CD14-positive monocyte (primary cell): ENCODE data around the gene CACNA1E. TPM values are rescaled to one million over a fixed set of nuclear protein-coding genes. Genes with fewer than 3 reads are reported as not detected.

Experiments
- DNase-seq, 3 donors: peaks; one replicate each; pipeline ENCODE4 v3.0.0-alpha.2; 2011 to 2022
- H2AFZ ChIP-seq: 2 replicates; pipeline ENCODE4 v1.6.0; 2012; ENCODE audit warnings: mild to moderate bottlenecking, low read depth, low read length, inconsistent platforms; ENCODE audit not compliant: insufficient read depth, poor library complexity, severe bottlenecking
- H3K27ac ChIP-seq, 2 donors: 1 replicate in 1 of 2; 2 replicates in 1 of 2; pipeline ENCODE4 v1.5.1; 2012 to 2013; ENCODE audit warnings: low read length in 2 of 2, control low read depth in 1 of 2, inconsistent platforms in 1 of 2, low read depth in 1 of 2, mild to moderate bottlenecking in 1 of 2
- H3K27me3 ChIP-seq, 2 donors: one replicate each; pipeline versions ENCODE4 v1.6.0 to v1.6.1; 2011 to 2013; ENCODE audit warnings: low read length in 2 of 2; ENCODE audit not compliant: control insufficient read depth in 2 of 2, insufficient read depth in 2 of 2
- H3K36me3 ChIP-seq, 2 donors: replicated peaks in 1 of 2; 1 replicate in 1 of 2; 2 replicates in 1 of 2; pipeline versions ENCODE4 v1.5.1 to v1.6.1; 2012 to 2013; ENCODE audit warnings: low read length in 2 of 2, control low read depth in 1 of 2, inconsistent platforms in 1 of 2, mild to moderate bottlenecking in 1 of 2; ENCODE audit not compliant: insufficient read depth in 2 of 2, control insufficient read depth in 1 of 2
- H3K4me1 ChIP-seq, 2 donors: 1 replicate in 1 of 2; 2 replicates in 1 of 2; pipeline versions ENCODE4 v1.5.1 to v1.6.1; 2012 to 2013; ENCODE audit warnings: low read length in 2 of 2, control low read depth in 1 of 2, inconsistent platforms in 1 of 2, mild to moderate bottlenecking in 1 of 2, moderate library complexity in 1 of 2; ENCODE audit not compliant: insufficient read depth in 2 of 2, control insufficient read depth in 1 of 2
- H3K4me2 ChIP-seq: replicated peaks from 2 replicates; pipeline ENCODE3; 2012; ENCODE audit warnings: low read length, moderate library complexity, mild to moderate bottlenecking; ENCODE audit not compliant: poor library complexity, severe bottlenecking; ENCODE audit errors: extremely low read depth
- H3K4me3 ChIP-seq, 3 experiments: fragments of 200-600 bp in 1 of 3; sonication (generic) in 1 of 3; replicated peaks in 1 of 3; 1 replicate in 2 of 3; 2 replicates in 1 of 3; pipeline ENCODE4 v1.5.1; 2011 to 2013; ENCODE audit warnings: low read length in 3 of 3, mild to moderate bottlenecking in 3 of 3, control low read depth in 2 of 3, low read depth in 2 of 3, inconsistent platforms in 1 of 3, moderate library complexity in 1 of 3
- H3K79me2 ChIP-seq: 2 replicates; pipeline ENCODE4 v1.6.0; 2012; ENCODE audit warnings: mild to moderate bottlenecking, control low read depth, inconsistent platforms, low read length, moderate library complexity; ENCODE audit not compliant: insufficient read depth
- H3K9ac ChIP-seq: 2 replicates; pipeline ENCODE4 v1.6.0; 2017; ENCODE audit warnings: low read length, mild to moderate bottlenecking; ENCODE audit not compliant: insufficient read depth, poor library complexity, severe bottlenecking
- H3K9me3 ChIP-seq, 2 donors: replicated peaks in 1 of 2; 1 replicate in 1 of 2; 2 replicates in 1 of 2; pipeline versions ENCODE4 v1.5.1 to v1.6.1; 2012 to 2013; ENCODE audit warnings: low read length in 2 of 2, control low read depth in 1 of 2; ENCODE audit not compliant: control insufficient read depth in 1 of 2, insufficient read depth in 1 of 2
- H4K20me1 ChIP-seq: 2 replicates; pipeline ENCODE4 v1.6.0; 2012; ENCODE audit warnings: mild to moderate bottlenecking, low read length, control low read depth, moderate library complexity; ENCODE audit not compliant: insufficient read depth
- H3K27ac Mint-ChIP-seq, 7 donors: one replicate each; pipeline ENCODE4 v1.8.0; 2020; ENCODE audit warnings: mild to moderate bottlenecking in 7 of 7, mixed read lengths in 7 of 7, moderate library complexity in 6 of 7, inconsistent platforms in 2 of 7
- H3K27me3 Mint-ChIP-seq, 3 donors: one replicate each; pipeline ENCODE4 v1.8.0; 2021 to 2022; ENCODE audit warnings: low read depth in 3 of 3, mild to moderate bottlenecking in 3 of 3, mixed read lengths in 3 of 3, moderate library complexity in 3 of 3, inconsistent platforms in 1 of 3
- H3K36me3 Mint-ChIP-seq, 2 donors: one replicate each; pipeline ENCODE4 v1.8.0; 2020; ENCODE audit warnings: mixed read lengths in 2 of 2, inconsistent platforms in 1 of 2, mild to moderate bottlenecking in 1 of 2
- H3K4me1 Mint-ChIP-seq: one replicate; pipeline ENCODE4 v1.8.0; 2020; ENCODE audit warnings: mild to moderate bottlenecking, mixed read lengths
- H3K4me3 Mint-ChIP-seq, 2 donors: one replicate each; pipeline ENCODE4 v1.8.0; 2020; ENCODE audit warnings: mild to moderate bottlenecking in 2 of 2, mixed read lengths in 2 of 2, moderate library complexity in 1 of 2
- H3K9me3 Mint-ChIP-seq, 7 donors: one replicate each; pipeline ENCODE4 v1.8.0; 2020 to 2022; ENCODE audit warnings: mixed read lengths in 7 of 7, mild to moderate bottlenecking in 6 of 7, moderate library complexity in 6 of 7, inconsistent platforms in 2 of 7
- WGBS: methylation state at CpG from one replicate; pipeline ENCODE4 v1.1.5; 2013; ENCODE audit warnings: missing lambda C conversion rate; ENCODE audit not compliant: insufficient coverage; 5-methylcytosine and 5-hydroxymethylcytosine counted together
- intact Hi-C, 2 donors: fragments of 100-400 bp; cut with micrococcal nuclease; formaldehyde crosslinking; loops; one replicate each; pipeline versions ENCODE4 v1.15.0 to v1.15.1; 2023
- polyA plus RNA-seq, 3 donors: library from polyadenylated mRNA; depleted of rRNA in 1 of 3; unstranded in 2 of 3; stranded (reverse) in 1 of 3; fragments of 300-500 nt in 2 of 3; fragments of >200 nt in 1 of 3; fragmentation: Illumina TruSeq in 2 of 3; gene quantifications; 1 replicate in 2 of 3; 2 replicates in 1 of 3; pipeline ENCODE4 v1.2.3, GENCODE V29; 2012 to 2021
- TF ChIP-seq, protein P1 (sequence below): fragments of 200-600 bp; IDR thresholded peaks from one replicate; pipeline ENCODE4 v1.8.0; 2022; ENCODE audit warnings: antibody characterized with exemption, mild to moderate bottlenecking

Gene CACNA1E
- polyA plus RNA-seq, 3 donors, result 0.04 TPM; not detected in 2

DNA sequence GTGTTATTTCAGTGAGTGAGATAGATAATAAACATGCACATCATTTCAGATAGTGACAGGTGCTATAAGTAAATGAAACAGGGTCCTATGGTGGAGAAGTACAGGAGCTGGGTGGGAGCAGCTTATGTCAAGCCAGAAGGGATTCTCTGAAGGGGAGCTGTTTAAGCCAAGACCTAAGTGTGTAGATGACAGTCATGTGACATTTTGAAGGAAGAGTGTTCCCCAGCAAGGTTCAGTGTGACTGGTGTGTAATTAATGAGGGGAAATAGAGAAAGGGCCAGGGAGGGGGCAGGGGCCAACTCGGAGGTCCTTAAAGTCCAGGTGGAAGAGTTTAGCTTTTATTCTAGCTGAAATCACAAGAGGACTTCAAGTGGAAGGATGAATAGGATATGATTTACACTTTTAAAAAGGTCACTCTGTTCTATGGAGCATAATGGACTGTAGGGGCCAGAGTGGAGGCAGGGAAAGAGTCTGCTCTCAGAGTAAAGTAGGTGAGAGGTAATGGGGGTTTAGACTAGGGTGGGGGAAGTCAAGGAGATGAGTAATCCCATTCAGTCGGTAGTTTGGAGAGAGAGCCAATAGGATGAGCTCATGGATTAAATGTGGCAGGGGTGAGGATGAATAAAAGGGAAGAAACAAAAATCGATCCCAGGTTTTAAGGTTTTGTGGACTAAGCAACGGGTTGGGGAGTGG lies 243.1 kb downstream of the CACNA1E start:
- H3K27ac ChIP-seq, result no peak overlapping the region
- no peak overlapping the region for H3K9ac ChIP-seq
- WGBS, result 63% methylated on average over 4 of the region's 4 CpGs
- H3K79me2 ChIP-seq, result no peaks in the 10 kb centered on the region
- peaks cover 0 to 2% (median 1%) of the 10 kb centered on the region in 3 donors for H3K27me3 Mint-ChIP-seq
- H3K36me3 ChIP-seq, result no peaks in the 10 kb centered on the region
- H3K4me1 ChIP-seq, result no peaks in the 10 kb centered on the region
- H3K27ac Mint-ChIP-seq, result no peak overlapping the region
- no peaks in the 10 kb centered on the region for H3K36me3 Mint-ChIP-seq
- no peaks in the 10 kb centered on the region for H3K4me1 Mint-ChIP-seq
- intact Hi-C loops, result no loop called here
- DNase-seq, result no peak
- no peak overlapping the region for H2AFZ ChIP-seq
- H3K4me2 ChIP-seq, result no peak overlapping the region
- H3K9me3 ChIP-seq, result no peaks in the 10 kb centered on the region
- TF ChIP-seq, protein P1, sequence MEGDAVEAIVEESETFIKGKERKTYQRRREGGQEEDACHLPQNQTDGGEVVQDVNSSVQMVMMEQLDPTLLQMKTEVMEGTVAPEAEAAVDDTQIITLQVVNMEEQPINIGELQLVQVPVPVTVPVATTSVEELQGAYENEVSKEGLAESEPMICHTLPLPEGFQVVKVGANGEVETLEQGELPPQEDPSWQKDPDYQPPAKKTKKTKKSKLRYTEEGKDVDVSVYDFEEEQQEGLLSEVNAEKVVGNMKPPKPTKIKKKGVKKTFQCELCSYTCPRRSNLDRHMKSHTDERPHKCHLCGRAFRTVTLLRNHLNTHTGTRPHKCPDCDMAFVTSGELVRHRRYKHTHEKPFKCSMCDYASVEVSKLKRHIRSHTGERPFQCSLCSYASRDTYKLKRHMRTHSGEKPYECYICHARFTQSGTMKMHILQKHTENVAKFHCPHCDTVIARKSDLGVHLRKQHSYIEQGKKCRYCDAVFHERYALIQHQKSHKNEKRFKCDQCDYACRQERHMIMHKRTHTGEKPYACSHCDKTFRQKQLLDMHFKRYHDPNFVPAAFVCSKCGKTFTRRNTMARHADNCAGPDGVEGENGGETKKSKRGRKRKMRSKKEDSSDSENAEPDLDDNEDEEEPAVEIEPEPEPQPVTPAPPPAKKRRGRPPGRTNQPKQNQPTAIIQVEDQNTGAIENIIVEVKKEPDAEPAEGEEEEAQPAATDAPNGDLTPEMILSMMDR, result no peak
- no peaks in the 10 kb centered on the region for H3K27me3 ChIP-seq
- no peak overlapping the region for H3K4me3 ChIP-seq
- no peak overlapping the region for H3K4me3 Mint-ChIP-seq
- peaks cover 0 to 13% (median 1%) of the 10 kb centered on the region in 7 donors for H3K9me3 Mint-ChIP-seq
- H4K20me1 ChIP-seq, result no peaks in the 10 kb centered on the region

GRCh38 chr1:181730606-181731005 lies 247.3 kb downstream of the CACNA1E start:
- Histone ChIP-seq H3K4me3 (no peak overlapping the region), H3K4me1 (no peaks in the 10 kb centered on the region), H3K27ac (no peak overlapping the region), H3K9ac (no peak overlapping the region), H3K79me2 (no peaks in the 10 kb centered on the region), H4K20me1 (no peaks in the 10 kb centered on the region), H2AFZ (no peak overlapping the region), H3K9me3 (no peaks in the 10 kb centered on the region), H3K27me3 (no peaks in the 10 kb centered on the region), H3K36me3 (no peaks in the 10 kb centered on the region), H3K4me2 (no peak overlapping the region)
- Mint-ChIP-seq H3K27me3 (peaks cover 0 to 5% (median 0%) of the 10 kb centered on the region in 3 donors), H3K9me3 (peaks cover 0 to 5% (median 0%) of the 10 kb centered on the region in 7 donors), H3K36me3 (no peaks in the 10 kb centered on the region), H3K4me1 (no peaks in the 10 kb centered on the region), H3K27ac (no peak overlapping the region), H3K4me3 (no peak overlapping the region)
- WGBS, result 93% methylated on average over 3 of the region's 7 CpGs
- no peak for DNase-seq
- intact Hi-C loops, result no loop called here
- TF ChIP-seq, protein P1, result no peak
